Prostate gland (tissue), 2 donors: ENCODE data around the gene EOMES. TPM values are rescaled to one million over a fixed set of nuclear protein-coding genes. Genes with fewer than 3 reads are reported as not detected.

Experiments used
- DNase-seq: peaks from one replicate; pipeline ENCODE4 v3.0.0-alpha.2; 2019; ENCODE audit warnings: low spot score
- H3K27ac ChIP-seq, 2 donors: fragments of 200-600 bp; sonication (generic); 2 replicates each; pipeline ENCODE4 v1.5.1; 2017 to 2019
- H3K27me3 ChIP-seq: fragments of 200-600 bp; sonication (generic); replicated peaks from 2 replicates; pipeline ENCODE4 v1.5.1; 2019; ENCODE audit not compliant: insufficient read depth
- H3K36me3 ChIP-seq, 2 donors: fragments of 200-600 bp; sonication (generic); 1 replicate in 1 of 2; 2 replicates in 1 of 2; pipeline versions ENCODE4 v1.5.1 to v1.8.1; 2017 to 2019
- H3K4me1 ChIP-seq: fragments of 200-600 bp; sonication (generic); replicated peaks from 2 replicates; pipeline ENCODE4 v1.5.1; 2019
- H3K4me3 ChIP-seq, 2 donors: fragments of 200-600 bp; sonication (generic); 2 replicates each; pipeline ENCODE4 v1.5.1; 2017 to 2019
- H3K9me3 ChIP-seq: fragments of 200-600 bp; sonication (generic); 2 replicates; pipeline ENCODE4 v1.5.1; 2017
- CTCF ChIP-seq, 4 experiments: fragments of 200-600 bp in 2 of 4; fragments of 450-650 bp in 2 of 4; sonication (generic) in 2 of 4; IDR thresholded peaks; 1 replicate in 3 of 4; 2 replicates in 1 of 4; pipeline ENCODE4 v1.5.1; 2016 to 2019; ENCODE audit warnings: antibody characterized with exemption in 4 of 4, mild to moderate bottlenecking in 2 of 4, moderate library complexity in 2 of 4
- POLR2A ChIP-seq: fragments of 450-650 bp; IDR thresholded peaks from one replicate; pipeline ENCODE4 v1.6.1; 2016; ENCODE audit warnings: antibody characterized with exemption, mild to moderate bottlenecking
- POLR2AphosphoS5 ChIP-seq: sonication (generic); formaldehyde crosslinking; IDR thresholded peaks from one replicate; pipeline ENCODE4 v1.6.1; 2017; ENCODE audit warnings: antibody characterized with exemption
- WGBS: methylation state at CpG from one replicate; pipeline ENCODE4 v1.1.5; 2018; 5-methylcytosine and 5-hydroxymethylcytosine counted together
- intact Hi-C: fragments of 100-400 bp; cut with DNase I; formaldehyde crosslinking; loops from one replicate; pipeline ENCODE4 v1.14.2; 2022
- total RNA-seq, 2 donors: library from RNA; depleted of rRNA; stranded (reverse); fragments of >200 nt; gene quantifications; one replicate each; pipeline ENCODE4 v1.1.0, GENCODE V29; 2016

EOMES gene
- total RNA-seq, 2 donors from 2014 or later = 0.46 TPM; not detected in 1

- peak overlapping the region; percentile 13 to 27 for H3K4me3 ChIP-seq
- WGBS = 3% methylated on average over 54 of the region's 64 CpGs
Measured at GRCh38 chr3:27720899-27721716, 1.0 kb downstream of the EOMES start.

GRCh38 chr3:27719314-27720003 lies 2.7 kb downstream of the EOMES start:
- no peak for DNase-seq
- H3K9me3 ChIP-seq = no peaks in the 10 kb centered on the region
- TF ChIP-seq CTCF (IDR thresholded peaks at IDR 0.05) = no peak
- TF ChIP-seq POLR2AphosphoS5 = no peak
- TF ChIP-seq POLR2A = no peak
- no peaks in the 10 kb centered on the region for H3K4me1 ChIP-seq
- H3K4me3 ChIP-seq = no peak overlapping the region
- no peak overlapping the region for H3K27ac ChIP-seq
- H3K27me3 ChIP-seq = peaks cover 14% of the 10 kb centered on the region
- H3K36me3 ChIP-seq = no peaks in the 10 kb centered on the region
- 73% methylated on average over 6 of the region's 6 CpGs for WGBS
- intact Hi-C loops = no loop called here

More at GRCh38 chr3:27720899-27721716, 1.0 kb downstream of the EOMES start:
- intact Hi-C loops = no loop called here
- Histone ChIP-seq H3K4me1 (no peaks in the 10 kb centered on the region), H3K27ac (no peak overlapping the region), H3K9me3 (no peaks in the 10 kb centered on the region), H3K27me3 (peaks cover 21% of the 10 kb centered on the region), H3K36me3 (no peaks in the 10 kb centered on the region)
- TF ChIP-seq POLR2AphosphoS5 (no peak), CTCF (IDR thresholded peaks at IDR 0.05) (no peak), POLR2A (no peak)
- DNase-seq = no peak

- Histone ChIP-seq H3K4me1 (no peaks in the 10 kb centered on the region), H3K9me3 (no peaks in the 10 kb centered on the region), H3K36me3 (no peaks in the 10 kb centered on the region), H3K27ac (no peak overlapping the region), H3K4me3 (no peak overlapping the region), H3K27me3 (peaks cover 6% of the 10 kb centered on the region)
- no peak for TF ChIP-seq POLR2A
- no peak for TF ChIP-seq CTCF (IDR thresholded peaks at IDR 0.05)
- TF ChIP-seq POLR2AphosphoS5 = no peak
- intact Hi-C loops = no loop called here
- DNase-seq = no peak
- 67% methylated on average over 5 of the region's 5 CpGs for WGBS
Measured at GRCh38 chr3:27718459-27718858, 3.7 kb downstream of the EOMES start.

GRCh38 chr3:27717200-27717852 lies 4.8 kb downstream of the EOMES start:
- Histone ChIP-seq H3K4me3 (no peak overlapping the region), H3K4me1 (no peaks in the 10 kb centered on the region), H3K27me3 (peaks cover 6% of the 10 kb centered on the region), H3K27ac (no peak overlapping the region), H3K36me3 (no peaks in the 10 kb centered on the region), H3K9me3 (no peaks in the 10 kb centered on the region)
- intact Hi-C loops = no loop called here
- 80% methylated on average over 16 of the region's 16 CpGs for WGBS
- TF ChIP-seq POLR2AphosphoS5 = no peak
- no peak for TF ChIP-seq POLR2A
- no peak for TF ChIP-seq CTCF (IDR thresholded peaks at IDR 0.05)
- no peak for DNase-seq
